H1 (cell line): ENCODE measurements around the gene KIF13A. TPM values are rescaled to one million over a fixed set of nuclear protein-coding genes. Genes with fewer than 3 reads are reported as not detected.

Experiments
- BACH1 ChIP-seq: IDR thresholded peaks from 2 replicates; pipeline ENCODE4 v1.6.1; 2012; ENCODE audit warnings: low read length, improper control_type of control experiment
- BRCA1 ChIP-seq: IDR thresholded peaks from 2 replicates; pipeline ENCODE4 v1.6.1; 2012; ENCODE audit warnings: low read depth, low read length, improper control_type of control experiment
- CBX8 ChIP-seq: fragments of 300-800, 300-1000 bp; sonication (generic); IDR thresholded peaks from 2 replicates; pipeline ENCODE4 v1.7.1; 2016; ENCODE audit warnings: low read depth, low read length, borderline replicate concordance
- CHD1 ChIP-seq: IDR thresholded peaks from 2 replicates; pipeline ENCODE4 v1.6.1; 2012; ENCODE audit warnings: low read depth, low read length, improper control_type of control experiment
- RAD21 ChIP-seq, 2 experiments: IDR thresholded peaks in 1 of 2; conservative IDR thresholded peaks in 1 of 2; 2 replicates each; pipeline ENCODE4 v1.6.1; 2011; ENCODE audit warnings: low read depth in 2 of 2, low read length in 2 of 2, improper control_type of control experiment in 1 of 2, inconsistent platforms in 1 of 2, mild to moderate bottlenecking in 1 of 2, moderate library complexity in 1 of 2
- TAF1 ChIP-seq: IDR thresholded peaks from 2 replicates; pipeline ENCODE4 v1.6.1; 2011; ENCODE audit warnings: mild to moderate bottlenecking, low read depth, low read length
- ZNF274 ChIP-seq: IDR thresholded peaks from 2 replicates; pipeline ENCODE4 v1.7.0; 2012; ENCODE audit warnings: low read length, borderline replicate concordance; ENCODE audit errors: extremely low read depth
- polyA plus RNA-seq, 7 experiments: library from polyadenylated mRNA; depleted of rRNA in 3 of 7; stranded (reverse) in 5 of 7; unstranded in 2 of 7; fragments of >200 nt in 5 of 7; fragments of 200-250 nt in 2 of 7; gene quantifications; 1 replicate in 5 of 7; 2 replicates in 1 of 7; 4 replicates in 1 of 7; pipeline versions ENCODE4 v1.2.1 to v1.2.3, GENCODE V29; 2011 to 2013; ENCODE audit warnings: missing spikeins in 2 of 7, mixed read lengths in 2 of 7
- total RNA-seq: library from RNA; stranded (reverse); fragmentation: NEBNext Ultra II Directional; extraction: Animal tissue kit (Norgen Biotek cat#: 25700); gene quantifications from 2 replicates; pipeline ENCODE4 v1.2.1, GENCODE V29; 2021
- TF ChIP-seq, protein P1 (sequence below): fragments of 300-600 bp; sonication (generic); IDR thresholded peaks from 2 replicates; pipeline ENCODE4 v1.7.1; 2012; ENCODE audit warnings: low read length, moderate library complexity, mild to moderate bottlenecking, inconsistent platforms; ENCODE audit not compliant: insufficient replicate concordance
- TF ChIP-seq, protein P2 (sequence below): IDR thresholded peaks from 2 replicates; pipeline ENCODE4 v1.6.1; 2011; ENCODE audit warnings: low read depth, mild to moderate bottlenecking, low read length; ENCODE audit not compliant: insufficient read depth

Gene KIF13A
- total and polyA plus RNA-seq, 2 of the 8 experiments (the other 6 are each of a cell fraction or from before 2014, with no cell fraction given) = 14.7 to 40.8 TPM

DNA sequence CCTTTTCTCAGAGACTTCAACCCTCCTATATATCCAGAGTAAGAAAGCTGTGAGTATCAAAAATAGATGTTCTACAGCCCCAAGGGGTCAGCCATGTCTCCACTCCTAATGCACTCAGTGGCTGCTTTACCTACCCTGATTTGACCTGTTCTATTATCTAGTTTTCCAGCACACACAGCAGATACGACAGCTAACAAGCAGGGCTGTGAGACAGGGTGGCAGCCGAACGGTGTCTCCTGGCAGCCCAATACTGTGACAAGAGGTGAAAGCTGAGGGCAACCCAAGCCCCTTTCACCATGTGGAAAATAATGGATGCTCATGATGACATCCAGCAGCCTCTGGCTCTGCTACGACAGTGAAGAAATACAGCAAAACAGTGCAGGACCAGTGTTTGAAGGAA is 67.9 kb downstream of the KIF13A start (continued):
- TF ChIP-seq, protein P1, sequence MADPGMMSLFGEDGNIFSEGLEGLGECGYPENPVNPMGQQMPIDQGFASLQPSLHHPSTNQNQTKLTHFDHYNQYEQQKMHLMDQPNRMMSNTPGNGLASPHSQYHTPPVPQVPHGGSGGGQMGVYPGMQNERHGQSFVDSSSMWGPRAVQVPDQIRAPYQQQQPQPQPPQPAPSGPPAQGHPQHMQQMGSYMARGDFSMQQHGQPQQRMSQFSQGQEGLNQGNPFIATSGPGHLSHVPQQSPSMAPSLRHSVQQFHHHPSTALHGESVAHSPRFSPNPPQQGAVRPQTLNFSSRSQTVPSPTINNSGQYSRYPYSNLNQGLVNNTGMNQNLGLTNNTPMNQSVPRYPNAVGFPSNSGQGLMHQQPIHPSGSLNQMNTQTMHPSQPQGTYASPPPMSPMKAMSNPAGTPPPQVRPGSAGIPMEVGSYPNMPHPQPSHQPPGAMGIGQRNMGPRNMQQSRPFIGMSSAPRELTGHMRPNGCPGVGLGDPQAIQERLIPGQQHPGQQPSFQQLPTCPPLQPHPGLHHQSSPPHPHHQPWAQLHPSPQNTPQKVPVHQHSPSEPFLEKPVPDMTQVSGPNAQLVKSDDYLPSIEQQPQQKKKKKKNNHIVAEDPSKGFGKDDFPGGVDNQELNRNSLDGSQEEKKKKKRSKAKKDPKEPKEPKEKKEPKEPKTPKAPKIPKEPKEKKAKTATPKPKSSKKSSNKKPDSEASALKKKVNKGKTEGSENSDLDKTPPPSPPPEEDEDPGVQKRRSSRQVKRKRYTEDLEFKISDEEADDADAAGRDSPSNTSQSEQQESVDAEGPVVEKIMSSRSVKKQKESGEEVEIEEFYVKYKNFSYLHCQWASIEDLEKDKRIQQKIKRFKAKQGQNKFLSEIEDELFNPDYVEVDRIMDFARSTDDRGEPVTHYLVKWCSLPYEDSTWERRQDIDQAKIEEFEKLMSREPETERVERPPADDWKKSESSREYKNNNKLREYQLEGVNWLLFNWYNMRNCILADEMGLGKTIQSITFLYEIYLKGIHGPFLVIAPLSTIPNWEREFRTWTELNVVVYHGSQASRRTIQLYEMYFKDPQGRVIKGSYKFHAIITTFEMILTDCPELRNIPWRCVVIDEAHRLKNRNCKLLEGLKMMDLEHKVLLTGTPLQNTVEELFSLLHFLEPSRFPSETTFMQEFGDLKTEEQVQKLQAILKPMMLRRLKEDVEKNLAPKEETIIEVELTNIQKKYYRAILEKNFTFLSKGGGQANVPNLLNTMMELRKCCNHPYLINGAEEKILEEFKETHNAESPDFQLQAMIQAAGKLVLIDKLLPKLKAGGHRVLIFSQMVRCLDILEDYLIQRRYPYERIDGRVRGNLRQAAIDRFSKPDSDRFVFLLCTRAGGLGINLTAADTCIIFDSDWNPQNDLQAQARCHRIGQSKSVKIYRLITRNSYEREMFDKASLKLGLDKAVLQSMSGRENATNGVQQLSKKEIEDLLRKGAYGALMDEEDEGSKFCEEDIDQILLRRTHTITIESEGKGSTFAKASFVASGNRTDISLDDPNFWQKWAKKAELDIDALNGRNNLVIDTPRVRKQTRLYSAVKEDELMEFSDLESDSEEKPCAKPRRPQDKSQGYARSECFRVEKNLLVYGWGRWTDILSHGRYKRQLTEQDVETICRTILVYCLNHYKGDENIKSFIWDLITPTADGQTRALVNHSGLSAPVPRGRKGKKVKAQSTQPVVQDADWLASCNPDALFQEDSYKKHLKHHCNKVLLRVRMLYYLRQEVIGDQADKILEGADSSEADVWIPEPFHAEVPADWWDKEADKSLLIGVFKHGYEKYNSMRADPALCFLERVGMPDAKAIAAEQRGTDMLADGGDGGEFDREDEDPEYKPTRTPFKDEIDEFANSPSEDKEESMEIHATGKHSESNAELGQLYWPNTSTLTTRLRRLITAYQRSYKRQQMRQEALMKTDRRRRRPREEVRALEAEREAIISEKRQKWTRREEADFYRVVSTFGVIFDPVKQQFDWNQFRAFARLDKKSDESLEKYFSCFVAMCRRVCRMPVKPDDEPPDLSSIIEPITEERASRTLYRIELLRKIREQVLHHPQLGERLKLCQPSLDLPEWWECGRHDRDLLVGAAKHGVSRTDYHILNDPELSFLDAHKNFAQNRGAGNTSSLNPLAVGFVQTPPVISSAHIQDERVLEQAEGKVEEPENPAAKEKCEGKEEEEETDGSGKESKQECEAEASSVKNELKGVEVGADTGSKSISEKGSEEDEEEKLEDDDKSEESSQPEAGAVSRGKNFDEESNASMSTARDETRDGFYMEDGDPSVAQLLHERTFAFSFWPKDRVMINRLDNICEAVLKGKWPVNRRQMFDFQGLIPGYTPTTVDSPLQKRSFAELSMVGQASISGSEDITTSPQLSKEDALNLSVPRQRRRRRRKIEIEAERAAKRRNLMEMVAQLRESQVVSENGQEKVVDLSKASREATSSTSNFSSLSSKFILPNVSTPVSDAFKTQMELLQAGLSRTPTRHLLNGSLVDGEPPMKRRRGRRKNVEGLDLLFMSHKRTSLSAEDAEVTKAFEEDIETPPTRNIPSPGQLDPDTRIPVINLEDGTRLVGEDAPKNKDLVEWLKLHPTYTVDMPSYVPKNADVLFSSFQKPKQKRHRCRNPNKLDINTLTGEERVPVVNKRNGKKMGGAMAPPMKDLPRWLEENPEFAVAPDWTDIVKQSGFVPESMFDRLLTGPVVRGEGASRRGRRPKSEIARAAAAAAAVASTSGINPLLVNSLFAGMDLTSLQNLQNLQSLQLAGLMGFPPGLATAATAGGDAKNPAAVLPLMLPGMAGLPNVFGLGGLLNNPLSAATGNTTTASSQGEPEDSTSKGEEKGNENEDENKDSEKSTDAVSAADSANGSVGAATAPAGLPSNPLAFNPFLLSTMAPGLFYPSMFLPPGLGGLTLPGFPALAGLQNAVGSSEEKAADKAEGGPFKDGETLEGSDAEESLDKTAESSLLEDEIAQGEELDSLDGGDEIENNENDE = no peak
- TF ChIP-seq CHD1 = no peak
- no peak for TF ChIP-seq TAF1
- no peak for TF ChIP-seq CBX8
- no peak for TF ChIP-seq ZNF274
- TF ChIP-seq BRCA1 = no peak
- TF ChIP-seq, protein P2, sequence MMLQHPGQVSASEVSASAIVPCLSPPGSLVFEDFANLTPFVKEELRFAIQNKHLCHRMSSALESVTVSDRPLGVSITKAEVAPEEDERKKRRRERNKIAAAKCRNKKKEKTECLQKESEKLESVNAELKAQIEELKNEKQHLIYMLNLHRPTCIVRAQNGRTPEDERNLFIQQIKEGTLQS = no peak
- no peak for TF ChIP-seq RAD21 (IDR thresholded peaks at IDR 0.05 in 1 of 2, conservative IDR thresholded peaks at IDR 0.05 in 1 of 2; ENCODE audit: low read depth in 2 of 2, low read length in 2 of 2)
- no peak for TF ChIP-seq BACH1
- TF ChIP-seq, all 59 proteins: peak for 0
